Caco-2 (cell line): ENCODE data around the gene BMP7. TPM values are rescaled to one million over a fixed set of nuclear protein-coding genes. Genes with fewer than 3 reads are reported as not detected.

ENCODE experiments used
- BruUV-seq: library from RNA; stranded (reverse); fragments of 400-500 nt; replicated peaks from 2 replicates; lab custom pipeline; 2021; lab: Mats Ljungman, UMichigan
- CTCF ChIA-PET: fragments of 300-600 bp; sonication (Branson Sonifier 250); formaldehyde crosslinking; loops from one replicate; lab custom pipeline; 2022; ENCODE audit warnings: antibody characterized with exemption; lab: Charles Lee
- POLR2A ChIA-PET: fragments of 300-600 bp; sonication (Branson Sonifier 250); formaldehyde crosslinking; loops from one replicate; lab custom pipeline; 2022; ENCODE audit warnings: antibody characterized with exemption; lab: Charles Lee
- DNase-seq, 2 experiments: peaks; one replicate each; pipeline versions ENCODE4 v3.0.0 to v3.0.0-alpha.2; 2020 to 2022
- H3K27me3 ChIP-seq: replicated peaks from 2 replicates; pipeline ENCODE4 v1.6.0; 2011; ENCODE audit warnings: low read length; ENCODE audit not compliant: control insufficient read depth, insufficient read depth
- H3K36me3 ChIP-seq: 2 replicates; pipeline ENCODE4 v1.5.1; 2011; ENCODE audit warnings: low read length; ENCODE audit not compliant: control insufficient read depth, insufficient read depth
- H3K4me1 ChIP-seq: fragments of 250-450 bp; sonication (Bioruptor Pico); 2 replicates; pipeline ENCODE4 v1.5.1; 2020; ENCODE audit warnings: mild to moderate bottlenecking
- H3K4me3 ChIP-seq: 2 replicates; pipeline ENCODE4 v1.5.1; 2011; ENCODE audit warnings: low read depth, mild to moderate bottlenecking, control low read depth, low read length
- H3K9me3 ChIP-seq: fragments of 250-450 bp; sonication (Bioruptor Pico); 2 replicates; pipeline ENCODE4 v1.5.1; 2020; ENCODE audit warnings: mild to moderate bottlenecking, moderate library complexity
- H3K27ac Mint-ChIP-seq: one replicate; pipeline ENCODE4 v1.8.0; 2022; ENCODE audit warnings: mixed read lengths; ENCODE audit not compliant: unreplicated experiment
- H3K27me3 Mint-ChIP-seq: one replicate; pipeline ENCODE4 v1.8.0; 2022; ENCODE audit warnings: mixed read lengths; ENCODE audit not compliant: insufficient read depth, unreplicated experiment
- H3K36me3 Mint-ChIP-seq: one replicate; pipeline ENCODE4 v1.8.0; 2022; ENCODE audit warnings: mild to moderate bottlenecking, mixed read lengths; ENCODE audit not compliant: insufficient read depth, unreplicated experiment
- H3K4me1 Mint-ChIP-seq: one replicate; pipeline ENCODE4 v1.8.0; 2022; ENCODE audit warnings: low read depth, mixed read lengths; ENCODE audit not compliant: unreplicated experiment
- H3K4me3 Mint-ChIP-seq: one replicate; pipeline ENCODE4 v1.8.0; 2022; ENCODE audit warnings: mild to moderate bottlenecking, moderate library complexity, mixed read lengths; ENCODE audit not compliant: unreplicated experiment
- H3K9me3 Mint-ChIP-seq: one replicate; pipeline ENCODE4 v1.8.0; 2022; ENCODE audit warnings: mixed read lengths; ENCODE audit not compliant: unreplicated experiment
- intact Hi-C: fragments of 100-400 bp; cut with micrococcal nuclease; formaldehyde crosslinking; loops from one replicate; pipeline ENCODE4 v1.10.0; 2022; ENCODE audit not compliant: unreplicated experiment
- total RNA-seq: library from RNA; stranded (reverse); gene quantifications from 2 replicates; pipeline ENCODE4 v1.2.3, GENCODE V29; 2022
- TF ChIP-seq, protein P1 (sequence below), 2 experiments: fragments of 200-600 bp in 1 of 2; IDR thresholded peaks; 1 replicate in 1 of 2; 2 replicates in 1 of 2; pipeline versions ENCODE4 v1.5.1 to v1.8.0; 2011 to 2022; ENCODE audit warnings: antibody characterized with exemption in 1 of 2, control low read depth in 1 of 2, inconsistent platforms in 1 of 2, low read depth in 1 of 2, low read length in 1 of 2, mild to moderate bottlenecking in 1 of 2, moderate library complexity in 1 of 2; ENCODE audit not compliant: insufficient read depth in 1 of 2, severe bottlenecking in 1 of 2, unreplicated experiment in 1 of 2

Gene BMP7
- total RNA-seq, 1 experiment from 2014 or later = 317 TPM

DNA sequence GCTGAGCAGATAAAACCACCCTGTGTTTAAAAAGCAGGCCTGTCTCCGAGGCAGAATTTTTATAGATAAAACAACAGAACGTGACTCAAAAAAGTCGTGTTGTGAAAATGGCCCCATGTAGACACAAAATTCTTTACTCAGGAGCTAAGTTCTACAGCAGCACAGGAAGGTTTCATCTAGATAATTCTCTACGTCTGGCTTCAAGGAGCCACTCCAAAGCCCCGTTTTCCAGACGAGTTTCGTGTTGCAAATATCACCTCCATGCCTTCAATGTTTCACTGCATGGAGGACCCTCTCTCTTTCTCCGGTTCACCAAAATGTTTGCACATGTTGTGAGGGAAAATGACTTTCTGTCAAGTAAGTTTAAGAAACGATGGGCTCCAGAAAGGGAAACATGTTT, 12.0 kb upstream of the BMP7 start:
- no peaks in the 10 kb centered on the region for H3K27me3 ChIP-seq
- no peaks in the 10 kb centered on the region for H3K9me3 Mint-ChIP-seq
- H3K27ac Mint-ChIP-seq = peak overlapping the region; percentile 11
- H3K4me1 Mint-ChIP-seq = peaks cover 55% of the 10 kb centered on the region
- intact Hi-C loops = no loop called here
- ChIA-PET CTCF (interaction anchor here (1.4 kb wide), 1 partner anchor 14 kb away, joined by 5 read pairs; no protein-coding TSS in a partner anchor), POLR2A (no interaction called here)
- H3K4me3 ChIP-seq = no peak overlapping the region
- peaks cover 32% of the 10 kb centered on the region for H3K4me1 ChIP-seq
- H3K9me3 ChIP-seq = no peaks in the 10 kb centered on the region
- no peaks in the 10 kb centered on the region for H3K36me3 ChIP-seq
- H3K27me3 Mint-ChIP-seq = no peaks in the 10 kb centered on the region
- no peak for DNase-seq
- no TSS peak for BruUV-seq
- no peak overlapping the region for H3K4me3 Mint-ChIP-seq
- TF ChIP-seq, protein P1, sequence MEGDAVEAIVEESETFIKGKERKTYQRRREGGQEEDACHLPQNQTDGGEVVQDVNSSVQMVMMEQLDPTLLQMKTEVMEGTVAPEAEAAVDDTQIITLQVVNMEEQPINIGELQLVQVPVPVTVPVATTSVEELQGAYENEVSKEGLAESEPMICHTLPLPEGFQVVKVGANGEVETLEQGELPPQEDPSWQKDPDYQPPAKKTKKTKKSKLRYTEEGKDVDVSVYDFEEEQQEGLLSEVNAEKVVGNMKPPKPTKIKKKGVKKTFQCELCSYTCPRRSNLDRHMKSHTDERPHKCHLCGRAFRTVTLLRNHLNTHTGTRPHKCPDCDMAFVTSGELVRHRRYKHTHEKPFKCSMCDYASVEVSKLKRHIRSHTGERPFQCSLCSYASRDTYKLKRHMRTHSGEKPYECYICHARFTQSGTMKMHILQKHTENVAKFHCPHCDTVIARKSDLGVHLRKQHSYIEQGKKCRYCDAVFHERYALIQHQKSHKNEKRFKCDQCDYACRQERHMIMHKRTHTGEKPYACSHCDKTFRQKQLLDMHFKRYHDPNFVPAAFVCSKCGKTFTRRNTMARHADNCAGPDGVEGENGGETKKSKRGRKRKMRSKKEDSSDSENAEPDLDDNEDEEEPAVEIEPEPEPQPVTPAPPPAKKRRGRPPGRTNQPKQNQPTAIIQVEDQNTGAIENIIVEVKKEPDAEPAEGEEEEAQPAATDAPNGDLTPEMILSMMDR (IDR thresholded peaks at IDR 0.05; ENCODE audit: insufficient read depth in 1 of 2, low read depth in 1 of 2, low read length in 1 of 2, severe bottlenecking in 1 of 2, unreplicated experiment in 1 of 2) = no peak
- H3K36me3 Mint-ChIP-seq = peaks cover 4% of the 10 kb centered on the region

DNA sequence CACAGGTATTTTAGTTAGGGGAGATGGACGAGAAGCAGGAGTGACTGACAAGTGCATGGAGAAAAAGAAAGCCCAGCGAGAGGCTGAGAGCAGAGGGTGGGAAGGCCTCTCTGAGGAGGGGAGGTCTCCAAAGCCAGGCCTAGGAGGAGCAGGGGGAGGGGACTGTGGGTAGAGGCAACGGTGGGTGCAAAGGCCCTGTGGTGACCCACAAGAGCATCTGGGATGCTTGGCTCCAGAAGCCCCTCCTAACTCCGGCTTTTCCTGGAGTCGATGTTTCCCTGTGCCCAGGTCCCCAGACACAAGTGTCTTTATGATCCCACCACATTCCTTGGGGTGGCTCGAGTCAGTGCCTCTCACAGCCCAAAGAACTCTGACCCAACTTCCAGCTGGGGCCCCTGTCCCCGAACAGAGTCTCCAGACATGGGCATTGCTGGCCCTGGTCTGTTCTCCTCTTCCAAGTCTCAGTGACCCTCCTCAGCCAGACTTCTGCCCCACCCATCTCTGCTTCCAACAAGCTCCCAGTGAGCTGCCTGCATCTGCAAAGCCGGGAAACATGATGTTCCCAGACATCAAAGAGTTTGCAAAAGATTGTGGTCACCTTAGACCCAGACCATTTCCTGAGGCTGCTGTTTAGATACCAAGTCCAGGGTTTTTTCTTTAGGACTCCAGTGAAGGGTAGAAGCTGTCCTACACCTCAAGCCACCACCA, 11.1 kb upstream of the BMP7 start:
- no peak overlapping the region for H3K4me3 ChIP-seq
- Mint-ChIP-seq H3K4me3 (no peak overlapping the region), H3K27ac (peak overlapping the region; percentile 21), H3K36me3 (peaks cover 4% of the 10 kb centered on the region), H3K9me3 (no peaks in the 10 kb centered on the region), H3K4me1 (peaks cover 53% of the 10 kb centered on the region), H3K27me3 (no peaks in the 10 kb centered on the region)
- ChIA-PET POLR2A (interaction anchor here (0.6 kb wide), 1 partner anchor 9 kb away, joined by 3 read pairs; no protein-coding TSS in a partner anchor), CTCF (interaction anchor here (0.8 to 1.6 kb wide), 5 partner anchors 13 to 189 kb away, joined by 3 to 6 read pairs (median 4); no protein-coding TSS in a partner anchor)
- no TSS peak for BruUV-seq
- H3K4me1 ChIP-seq = peaks cover 31% of the 10 kb centered on the region
- H3K36me3 ChIP-seq = no peaks in the 10 kb centered on the region; the same call in 1 of the 2 replicates
- intact Hi-C loops = no loop called here
- no peaks in the 10 kb centered on the region for H3K9me3 ChIP-seq
- no peaks in the 10 kb centered on the region for H3K27me3 ChIP-seq
- TF ChIP-seq, protein P1 (IDR thresholded peaks at IDR 0.05; ENCODE audit: insufficient read depth in 1 of 2, low read depth in 1 of 2, low read length in 1 of 2, severe bottlenecking in 1 of 2, unreplicated experiment in 1 of 2) = no peak
- no peak for DNase-seq

DNA sequence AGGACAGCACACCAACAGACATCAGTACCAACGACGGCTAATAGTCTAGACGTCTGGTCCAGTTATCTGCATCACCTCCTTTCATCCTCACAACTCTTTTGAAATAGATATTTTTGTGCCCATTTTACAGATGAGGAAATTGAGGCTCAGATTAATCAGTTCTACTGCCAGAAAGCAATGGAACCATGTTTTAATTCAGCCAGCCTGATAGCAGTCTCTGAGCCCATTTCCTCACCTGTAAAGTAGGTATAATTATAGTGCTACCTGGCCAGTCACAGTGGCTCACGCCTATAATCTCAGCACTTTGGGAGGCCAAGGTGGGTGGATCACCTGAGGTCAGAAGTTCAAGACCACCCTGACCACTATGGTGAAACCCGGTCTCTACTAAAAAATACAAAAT, 9.8 kb upstream of the BMP7 start:
- peaks cover 53% of the 10 kb centered on the region for H3K4me1 Mint-ChIP-seq
- CTCF ChIA-PET = interaction anchor here (0.7 to 1.7 kb wide), 5 partner anchors 11 to 56 kb away, joined by 3 to 9 read pairs (median 6); no protein-coding TSS in a partner anchor
- H3K9me3 Mint-ChIP-seq = no peaks in the 10 kb centered on the region
- H3K27me3 Mint-ChIP-seq = no peaks in the 10 kb centered on the region
- TF ChIP-seq, protein P1 (IDR thresholded peaks at IDR 0.05; ENCODE audit: insufficient read depth in 1 of 2, low read depth in 1 of 2, low read length in 1 of 2, severe bottlenecking in 1 of 2, unreplicated experiment in 1 of 2) = no peak
- POLR2A ChIA-PET = interaction anchor here (0.8 kb wide), 1 partner anchor 33 kb away, joined by 3 read pairs; no protein-coding TSS in a partner anchor
- peak overlapping the region; percentile 48 for H3K27ac Mint-ChIP-seq
- DNase-seq = no peak
- BruUV-seq = no TSS peak
- no peak overlapping the region for H3K4me3 Mint-ChIP-seq
- intact Hi-C loops = no loop called here
- H3K36me3 Mint-ChIP-seq = peaks cover 4% of the 10 kb centered on the region
- Histone ChIP-seq H3K4me1 (peaks cover 31% of the 10 kb centered on the region), H3K27me3 (no peaks in the 10 kb centered on the region), H3K9me3 (no peaks in the 10 kb centered on the region), H3K4me3 (no peak overlapping the region), H3K36me3 (no peaks in the 10 kb centered on the region; the same call in 1 of the 2 replicates)
